HepG2 (cell line): ENCODE measurements around the gene UNC5B. TPM values are rescaled to one million over a fixed set of nuclear protein-coding genes. Genes with fewer than 3 reads are reported as not detected.
A peak's percentile ranks its signal among the peaks of the same experiment; 100 is the strongest.

Experiments
- ATF6 ChIP-seq: sonication (generic); formaldehyde crosslinking; conservative IDR thresholded peaks from 2 replicates; pipeline ENCODE4 v1.4.0; 2020; ENCODE audit warnings: missing genetic modification reagents
- ELF1 ChIP-seq: sonication (generic); formaldehyde crosslinking; IDR thresholded peaks from 2 replicates; pipeline ENCODE4 v1.4.0; 2020; ENCODE audit warnings: missing genetic modification reagents
- GATAD2A ChIP-seq: IDR thresholded peaks from 2 replicates; pipeline ENCODE4 v1.6.1; 2016
- HNF4A ChIP-seq: sonication (generic); formaldehyde crosslinking; IDR thresholded peaks from 2 replicates; pipeline ENCODE4 v1.4.0; 2020; ENCODE audit warnings: missing genetic modification reagents
- KLF16 ChIP-seq, 2 experiments: sonication (generic) in 1 of 2; formaldehyde crosslinking in 1 of 2; IDR thresholded peaks; 2 replicates each; pipeline versions ENCODE4 v1.6.1 to v1.8.0; 2016 to 2023; ENCODE audit warnings: missing genetic modification reagents in 2 of 2, missing compliant biosample characterization in 1 of 2
- NCOA1 ChIP-seq: sonication (generic); formaldehyde crosslinking; IDR thresholded peaks from 2 replicates; pipeline ENCODE4 v1.9.0; 2021; ENCODE audit warnings: missing genetic modification reagents
- NR2F1 ChIP-seq, 2 experiments: fragments of 450-650 bp in 1 of 2; formaldehyde crosslinking in 1 of 2; IDR thresholded peaks; 2 replicates each; pipeline versions ENCODE4 v1.5.0 to v1.6.1; 2016 to 2020; ENCODE audit warnings: mild to moderate bottlenecking in 1 of 2, missing compliant biosample characterization in 1 of 2, missing genetic modification reagents in 1 of 2, moderate library complexity in 1 of 2
- PRMT3 ChIP-seq: sonication (generic); formaldehyde crosslinking; IDR thresholded peaks from 2 replicates; pipeline ENCODE4 v1.8.1; 2022; ENCODE audit warnings: low read depth, mild to moderate bottlenecking, moderate library complexity, missing genetic modification reagents, borderline replicate concordance
- ZNF235 ChIP-seq: sonication (generic); formaldehyde crosslinking; IDR thresholded peaks from 2 replicates; pipeline ENCODE4 v1.8.1; 2023; ENCODE audit warnings: mild to moderate bottlenecking, missing genetic modification reagents, borderline replicate concordance
- ZNF34 ChIP-seq: sonication (generic); formaldehyde crosslinking; IDR thresholded peaks from 2 replicates; pipeline ENCODE4 v1.4.0; 2020; ENCODE audit warnings: mild to moderate bottlenecking, missing genetic modification reagents, borderline replicate concordance
- ZNF878 ChIP-seq: sonication (generic); formaldehyde crosslinking; IDR thresholded peaks from 2 replicates; pipeline ENCODE4 v1.8.1; 2023; ENCODE audit warnings: mild to moderate bottlenecking, missing genetic modification reagents, moderate library complexity
- polyA plus RNA-seq, 8 experiments: library from polyadenylated mRNA; depleted of rRNA in 3 of 8; stranded (reverse) in 7 of 8; unstranded in 1 of 8; fragments of >200 nt; fragmentation: Illumina TruSeq in 4 of 8; extraction: Trizol in 4 of 8; gene quantifications; 2 replicates each; pipeline versions ENCODE4 v1.2.1 to v1.2.3, GENCODE V29; 2011 to 2016; ENCODE audit warnings: low read depth in 4 of 8, missing spikeins in 1 of 8, mixed read lengths in 1 of 8; ENCODE audit not compliant: insufficient read depth in 1 of 8
- total RNA-seq, 5 experiments: library from RNA; depleted of rRNA; stranded (reverse); fragments of >200 nt; fragmentation: Illumina TruSeq; extraction: Trizol; gene quantifications; 2 replicates each; pipeline ENCODE4 v1.2.3, GENCODE V29; 2016; ENCODE audit warnings: low read depth in 1 of 5
- TF ChIP-seq, protein P1 (sequence below): sonication (generic); formaldehyde crosslinking; IDR thresholded peaks from 2 replicates; pipeline ENCODE4 v1.4.0; 2020; ENCODE audit warnings: missing genetic modification reagents
- TF ChIP-seq, protein P2 (sequence below): sonication (generic); formaldehyde crosslinking; IDR thresholded peaks from 2 replicates; pipeline ENCODE4 v1.4.0; 2020; ENCODE audit warnings: missing genetic modification reagents, borderline replicate concordance
- TF ChIP-seq, protein P3 (sequence below): sonication (generic); formaldehyde crosslinking; IDR thresholded peaks from 2 replicates; pipeline ENCODE4 v1.4.0; 2020; ENCODE audit warnings: missing genetic modification reagents, low read depth, mild to moderate bottlenecking, borderline replicate concordance
- TF ChIP-seq, protein P4 (sequence below): sonication (generic); formaldehyde crosslinking; conservative IDR thresholded peaks from 2 replicates; pipeline ENCODE4 v1.8.0; 2022; ENCODE audit warnings: mild to moderate bottlenecking, moderate library complexity, missing genetic modification reagents

The UNC5B gene
- total and polyA plus RNA-seq, 2 of the 13 experiments (the other 11 are each of a cell fraction or from before 2014, with no cell fraction given): 0.07 TPM

DNA sequence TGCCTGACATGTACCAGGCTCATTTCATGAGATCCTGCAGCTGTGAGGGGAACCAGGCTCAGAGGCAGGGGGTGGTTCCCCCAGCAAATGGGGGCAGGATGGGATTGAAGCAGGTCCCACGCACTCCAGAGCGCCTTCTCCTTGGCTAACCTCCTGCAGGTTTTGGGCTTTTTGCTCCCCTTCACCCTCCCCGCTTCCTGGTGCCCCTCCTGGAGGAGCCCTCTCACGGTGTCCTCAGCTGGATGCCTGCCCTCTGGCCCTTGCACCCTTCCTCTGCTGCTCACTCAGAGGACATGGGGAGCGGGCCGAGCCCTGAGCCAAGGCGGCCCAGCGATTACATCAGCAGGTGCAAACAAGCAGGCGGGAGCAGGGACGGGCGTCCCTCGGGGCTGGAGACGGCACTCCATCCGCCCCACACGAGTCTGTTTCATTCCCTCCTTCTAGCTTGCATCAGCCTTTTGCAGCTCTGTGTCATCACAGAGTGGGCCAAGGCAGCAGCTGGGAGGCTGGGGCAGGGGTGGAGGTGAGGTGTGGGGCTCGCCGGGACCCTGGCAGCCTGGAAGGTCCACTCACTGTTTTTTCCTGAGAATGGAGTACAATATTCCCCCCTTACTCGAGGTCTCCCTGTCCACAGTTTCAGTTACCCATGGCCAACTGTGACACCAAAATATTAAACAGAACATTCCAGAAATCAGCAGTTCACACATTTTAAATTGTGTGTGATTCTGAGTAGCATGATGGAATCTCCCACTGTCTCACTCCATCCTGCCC, 54.0 kb downstream of the UNC5B start (continued):
- TF ChIP-seq, protein P1, sequence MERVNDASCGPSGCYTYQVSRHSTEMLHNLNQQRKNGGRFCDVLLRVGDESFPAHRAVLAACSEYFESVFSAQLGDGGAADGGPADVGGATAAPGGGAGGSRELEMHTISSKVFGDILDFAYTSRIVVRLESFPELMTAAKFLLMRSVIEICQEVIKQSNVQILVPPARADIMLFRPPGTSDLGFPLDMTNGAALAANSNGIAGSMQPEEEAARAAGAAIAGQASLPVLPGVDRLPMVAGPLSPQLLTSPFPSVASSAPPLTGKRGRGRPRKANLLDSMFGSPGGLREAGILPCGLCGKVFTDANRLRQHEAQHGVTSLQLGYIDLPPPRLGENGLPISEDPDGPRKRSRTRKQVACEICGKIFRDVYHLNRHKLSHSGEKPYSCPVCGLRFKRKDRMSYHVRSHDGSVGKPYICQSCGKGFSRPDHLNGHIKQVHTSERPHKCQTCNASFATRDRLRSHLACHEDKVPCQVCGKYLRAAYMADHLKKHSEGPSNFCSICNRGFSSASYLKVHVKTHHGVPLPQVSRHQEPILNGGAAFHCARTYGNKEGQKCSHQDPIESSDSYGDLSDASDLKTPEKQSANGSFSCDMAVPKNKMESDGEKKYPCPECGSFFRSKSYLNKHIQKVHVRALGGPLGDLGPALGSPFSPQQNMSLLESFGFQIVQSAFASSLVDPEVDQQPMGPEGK (CRISPR knock-in tag): peak; percentile 37; the same call in 1 of the 2 replicates
- TF ChIP-seq KLF16 (CRISPR knock-in tag; IDR thresholded peaks at IDR 0.05) (peak in 1 of 2 experiments; percentile 60; a peak in 1 of 4 replicates), ZNF235 (CRISPR knock-in tag) (no peak), GATAD2A (CRISPR knock-in tag) (no peak; the same call in none of the 2 replicates), NR2F1 (CRISPR knock-in tag; IDR thresholded peaks at IDR 0.05) (no peak), HNF4A (CRISPR knock-in tag) (peak; percentile 51), PRMT3 (CRISPR knock-in tag) (no peak), ELF1 (CRISPR knock-in tag) (0 out of 2 replicates have a peak, but pooled peaks have one; percentile 12), ATF6 (no peak), ZNF878 (CRISPR knock-in tag) (peak; percentile 79; the same call in 1 of the 2 replicates), NCOA1 (CRISPR knock-in tag) (no peak), ZNF34 (0 out of 2 replicates have a peak, but pooled peaks have one; percentile 40)
- TF ChIP-seq, protein P2, sequence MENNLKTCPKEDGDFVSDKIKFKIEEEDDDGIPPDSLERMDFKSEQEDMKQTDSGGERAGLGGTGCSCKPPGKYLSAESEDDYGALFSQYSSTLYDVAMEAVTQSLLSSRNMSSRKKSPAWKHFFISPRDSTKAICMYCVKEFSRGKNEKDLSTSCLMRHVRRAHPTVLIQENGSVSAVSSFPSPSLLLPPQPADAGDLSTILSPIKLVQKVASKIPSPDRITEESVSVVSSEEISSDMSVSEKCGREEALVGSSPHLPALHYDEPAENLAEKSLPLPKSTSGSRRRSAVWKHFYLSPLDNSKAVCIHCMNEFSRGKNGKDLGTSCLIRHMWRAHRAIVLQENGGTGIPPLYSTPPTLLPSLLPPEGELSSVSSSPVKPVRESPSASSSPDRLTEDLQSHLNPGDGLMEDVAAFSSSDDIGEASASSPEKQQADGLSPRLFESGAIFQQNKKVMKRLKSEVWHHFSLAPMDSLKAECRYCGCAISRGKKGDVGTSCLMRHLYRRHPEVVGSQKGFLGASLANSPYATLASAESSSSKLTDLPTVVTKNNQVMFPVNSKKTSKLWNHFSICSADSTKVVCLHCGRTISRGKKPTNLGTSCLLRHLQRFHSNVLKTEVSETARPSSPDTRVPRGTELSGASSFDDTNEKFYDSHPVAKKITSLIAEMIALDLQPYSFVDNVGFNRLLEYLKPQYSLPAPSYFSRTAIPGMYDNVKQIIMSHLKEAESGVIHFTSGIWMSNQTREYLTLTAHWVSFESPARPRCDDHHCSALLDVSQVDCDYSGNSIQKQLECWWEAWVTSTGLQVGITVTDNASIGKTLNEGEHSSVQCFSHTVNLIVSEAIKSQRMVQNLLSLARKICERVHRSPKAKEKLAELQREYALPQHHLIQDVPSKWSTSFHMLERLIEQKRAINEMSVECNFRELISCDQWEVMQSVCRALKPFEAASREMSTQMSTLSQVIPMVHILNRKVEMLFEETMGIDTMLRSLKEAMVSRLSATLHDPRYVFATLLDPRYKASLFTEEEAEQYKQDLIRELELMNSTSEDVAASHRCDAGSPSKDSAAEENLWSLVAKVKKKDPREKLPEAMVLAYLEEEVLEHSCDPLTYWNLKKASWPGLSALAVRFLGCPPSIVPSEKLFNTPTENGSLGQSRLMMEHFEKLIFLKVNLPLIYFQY: peak; percentile 85; the same call in 1 of the 2 replicates
- TF ChIP-seq, protein P3, sequence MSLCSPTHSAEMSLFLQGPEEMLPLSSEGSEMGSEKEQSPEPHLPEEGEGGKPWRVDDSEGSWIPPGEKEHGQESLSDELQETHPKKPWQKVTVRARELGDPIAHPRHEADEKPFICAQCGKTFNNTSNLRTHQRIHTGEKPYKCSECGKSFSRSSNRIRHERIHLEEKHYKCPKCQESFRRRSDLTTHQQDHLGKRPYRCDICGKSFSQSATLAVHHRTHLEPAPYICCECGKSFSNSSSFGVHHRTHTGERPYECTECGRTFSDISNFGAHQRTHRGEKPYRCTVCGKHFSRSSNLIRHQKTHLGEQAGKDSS (CRISPR knock-in tag): no peak
- TF ChIP-seq, protein P4, sequence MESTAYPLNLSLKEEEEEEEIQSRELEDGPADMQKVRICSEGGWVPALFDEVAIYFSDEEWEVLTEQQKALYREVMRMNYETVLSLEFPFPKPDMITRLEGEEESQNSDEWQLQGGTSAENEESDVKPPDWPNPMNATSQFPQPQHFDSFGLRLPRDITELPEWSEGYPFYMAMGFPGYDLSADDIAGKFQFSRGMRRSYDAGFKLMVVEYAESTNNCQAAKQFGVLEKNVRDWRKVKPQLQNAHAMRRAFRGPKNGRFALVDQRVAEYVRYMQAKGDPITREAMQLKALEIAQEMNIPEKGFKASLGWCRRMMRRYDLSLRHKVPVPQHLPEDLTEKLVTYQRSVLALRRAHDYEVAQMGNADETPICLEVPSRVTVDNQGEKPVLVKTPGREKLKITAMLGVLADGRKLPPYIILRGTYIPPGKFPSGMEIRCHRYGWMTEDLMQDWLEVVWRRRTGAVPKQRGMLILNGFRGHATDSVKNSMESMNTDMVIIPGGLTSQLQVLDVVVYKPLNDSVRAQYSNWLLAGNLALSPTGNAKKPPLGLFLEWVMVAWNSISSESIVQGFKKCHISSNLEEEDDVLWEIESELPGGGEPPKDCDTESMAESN: peak; percentile 83
